Psoas muscle (tissue), 8 donors: ENCODE results near the gene ZNF101. TPM values are rescaled to one million over a fixed set of nuclear protein-coding genes. Genes with fewer than 3 reads are reported as not detected.

Experiments
- ATAC-seq, 4 donors: fragments of 200-7000 bp; cut with Tn5 transposase; one replicate each; pipeline ENCODE4 v1.9.1; 2020; ENCODE audit warnings: moderate library complexity in 3 of 4, mild to moderate bottlenecking in 2 of 4
- DNase-seq, 2 donors: peaks; one replicate each; pipeline ENCODE4 v3.0.0-alpha.2; 2020
- H3K27ac ChIP-seq: fragments of 200-600 bp; one replicate; pipeline ENCODE4 v1.8.0; 2022
- H3K27me3 ChIP-seq, 3 donors: fragments of 200-600 bp in 1 of 3; one replicate each; pipeline versions ENCODE4 v1.6.1 to v1.8.0; 2013 to 2022; ENCODE audit warnings: low read length in 2 of 3, mild to moderate bottlenecking in 2 of 3, moderate library complexity in 1 of 3; ENCODE audit not compliant: insufficient read depth in 3 of 3
- H3K36me3 ChIP-seq, 2 donors: fragments of 200-600 bp in 1 of 2; one replicate each; pipeline versions ENCODE4 v1.6.1 to v1.8.0; 2013 to 2022; ENCODE audit warnings: low read depth in 1 of 2, mild to moderate bottlenecking in 1 of 2, moderate library complexity in 1 of 2; ENCODE audit not compliant: insufficient read depth in 1 of 2
- H3K4me1 ChIP-seq: fragments of 200-600 bp; one replicate; pipeline ENCODE4 v1.8.0; 2022
- H3K4me3 ChIP-seq: fragments of 200-600 bp; one replicate; pipeline ENCODE4 v1.8.0; 2022; ENCODE audit warnings: mild to moderate bottlenecking
- H3K9me3 ChIP-seq: fragments of 200-600 bp; one replicate; pipeline ENCODE4 v1.8.0; 2022
- WGBS, 3 donors: extraction: QIAGEN DNeasy Blood & Tissue Kit; methylation state at CpG; one replicate each; pipeline versions ENCODE4 v1.1.6 to v1.1.7; 2013; 5-methylcytosine and 5-hydroxymethylcytosine counted together
- intact Hi-C, 2 donors: fragments of 100-400 bp; cut with DNase I; formaldehyde crosslinking; loops; one replicate each; pipeline versions ENCODE4 v1.11.0 to v1.14.2; 2022
- polyA plus RNA-seq, 3 donors: library from polyadenylated mRNA; stranded (reverse); fragments of 200-250 nt; gene quantifications; one replicate each; pipeline ENCODE4 v1.2.3, GENCODE V29; 2013
- total RNA-seq, 4 donors: library from RNA; stranded (reverse); fragmentation: NEBNext Ultra II Directional in 2 of 4; extraction: Animal tissue kit (Norgen Biotek cat#: 25700) in 2 of 4; gene quantifications; one replicate each; pipeline versions ENCODE4 v1.2.1 to v1.2.4, GENCODE V29; 2021 to 2023
- TF ChIP-seq, protein P1 (sequence below): fragments of 200-600 bp; IDR thresholded peaks from one replicate; pipeline ENCODE4 v1.8.0; 2022; ENCODE audit warnings: antibody characterized with exemption
- donor health status: healthy with polysubstance abuse.
- donor health status: DM: no; HTN: no; CAD: no; lungs with moderate emphysema.
- donor health status: Bipolar disorder and iron deficiency.
- donor health status: healthy.
- donor health status: DM: yes; HTN: yes; CAD: no.
- donor health status: DM: no; HTN: no; CAD: no.
- donor health status: DM: no; HTN: no; CAD: no.
- donor health status: DM: yes; HTN: yes; CAD: no.

The ZNF101 gene
- total and polyA plus RNA-seq, 7 donors: 1.5 to 3.8 (median 2.1) TPM

DNA sequence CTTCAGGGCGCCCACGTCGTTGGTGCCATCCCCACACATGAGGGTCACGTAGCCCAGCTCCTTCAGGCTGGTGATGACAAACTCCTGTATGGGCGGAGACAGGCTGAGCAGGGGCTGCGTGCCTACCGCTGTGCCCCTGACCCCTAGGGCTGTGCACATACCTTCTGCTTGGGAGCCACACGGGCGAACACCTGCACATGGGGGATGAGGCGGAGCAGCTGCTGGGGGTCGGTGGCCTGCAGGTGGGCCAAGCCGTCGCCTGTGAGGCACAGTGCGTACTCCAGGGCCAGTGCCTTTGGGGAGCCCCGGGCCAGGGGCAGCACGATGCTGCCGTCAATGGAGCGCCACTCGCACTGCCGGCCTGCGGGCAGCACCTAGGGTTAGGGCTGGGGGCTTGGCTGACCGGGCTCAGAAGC, 19.1 kb upstream of the ZNF101 start:
- no peaks in the 10 kb centered on the region for H3K27me3 ChIP-seq
- H3K36me3 ChIP-seq: peaks cover 14 to 100% of the 10 kb centered on the region in 2 donors
- no peak overlapping the region for H3K4me3 ChIP-seq
- intact Hi-C loops: loop anchor here in 1 of 2 donors (5.0 kb wide), 1 partner anchor 117 kb away; no protein-coding TSS in a partner anchor
- no peak for DNase-seq
- 93 to 96% (median 94%) methylated on average over 21 to 22 of the region's 22 CpGs for WGBS, 3 donors
- ATAC-seq: no peak
- no peaks in the 10 kb centered on the region for H3K4me1 ChIP-seq
- TF ChIP-seq, protein P1, sequence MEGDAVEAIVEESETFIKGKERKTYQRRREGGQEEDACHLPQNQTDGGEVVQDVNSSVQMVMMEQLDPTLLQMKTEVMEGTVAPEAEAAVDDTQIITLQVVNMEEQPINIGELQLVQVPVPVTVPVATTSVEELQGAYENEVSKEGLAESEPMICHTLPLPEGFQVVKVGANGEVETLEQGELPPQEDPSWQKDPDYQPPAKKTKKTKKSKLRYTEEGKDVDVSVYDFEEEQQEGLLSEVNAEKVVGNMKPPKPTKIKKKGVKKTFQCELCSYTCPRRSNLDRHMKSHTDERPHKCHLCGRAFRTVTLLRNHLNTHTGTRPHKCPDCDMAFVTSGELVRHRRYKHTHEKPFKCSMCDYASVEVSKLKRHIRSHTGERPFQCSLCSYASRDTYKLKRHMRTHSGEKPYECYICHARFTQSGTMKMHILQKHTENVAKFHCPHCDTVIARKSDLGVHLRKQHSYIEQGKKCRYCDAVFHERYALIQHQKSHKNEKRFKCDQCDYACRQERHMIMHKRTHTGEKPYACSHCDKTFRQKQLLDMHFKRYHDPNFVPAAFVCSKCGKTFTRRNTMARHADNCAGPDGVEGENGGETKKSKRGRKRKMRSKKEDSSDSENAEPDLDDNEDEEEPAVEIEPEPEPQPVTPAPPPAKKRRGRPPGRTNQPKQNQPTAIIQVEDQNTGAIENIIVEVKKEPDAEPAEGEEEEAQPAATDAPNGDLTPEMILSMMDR: no peak
- no peak overlapping the region for H3K27ac ChIP-seq
- H3K9me3 ChIP-seq: no peaks in the 10 kb centered on the region

DNA sequence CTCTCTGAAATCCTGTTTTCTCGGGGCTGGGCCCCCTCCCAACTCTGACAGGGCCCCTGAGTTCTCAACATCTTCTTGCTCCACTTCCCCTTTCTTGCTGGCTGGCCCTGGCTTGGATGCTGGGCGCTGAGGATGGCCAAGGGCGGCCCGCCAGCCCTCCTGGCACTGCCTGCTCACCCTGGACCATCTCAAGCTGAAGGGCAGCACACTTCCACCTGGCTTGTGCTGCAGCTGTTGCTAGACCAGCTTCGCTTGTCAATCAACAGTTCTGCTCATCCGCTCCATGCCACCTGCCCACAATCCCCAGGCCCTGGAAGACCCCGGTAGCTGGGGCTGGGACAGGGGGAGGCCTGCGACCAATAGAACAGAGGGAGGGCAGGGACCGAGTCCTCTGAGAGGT, 18.3 kb upstream of the ZNF101 start:
- no peaks in the 10 kb centered on the region for H3K27me3 ChIP-seq
- H3K27ac ChIP-seq: peak overlapping the region; percentile 36
- DNase-seq: no peak
- H3K4me3 ChIP-seq: no peak overlapping the region
- no peaks in the 10 kb centered on the region for H3K4me1 ChIP-seq
- H3K36me3 ChIP-seq: peaks cover 20 to 100% of the 10 kb centered on the region in 2 donors
- 37 to 54% (median 38%) methylated on average over 9 of the region's 9 CpGs for WGBS, 3 donors
- TF ChIP-seq, protein P1: no peak
- ATAC-seq: peak in 3 of 4 donors; percentile 59 to 79 (median 65)
- intact Hi-C loops: no loop called here
- H3K9me3 ChIP-seq: no peaks in the 10 kb centered on the region

DNA sequence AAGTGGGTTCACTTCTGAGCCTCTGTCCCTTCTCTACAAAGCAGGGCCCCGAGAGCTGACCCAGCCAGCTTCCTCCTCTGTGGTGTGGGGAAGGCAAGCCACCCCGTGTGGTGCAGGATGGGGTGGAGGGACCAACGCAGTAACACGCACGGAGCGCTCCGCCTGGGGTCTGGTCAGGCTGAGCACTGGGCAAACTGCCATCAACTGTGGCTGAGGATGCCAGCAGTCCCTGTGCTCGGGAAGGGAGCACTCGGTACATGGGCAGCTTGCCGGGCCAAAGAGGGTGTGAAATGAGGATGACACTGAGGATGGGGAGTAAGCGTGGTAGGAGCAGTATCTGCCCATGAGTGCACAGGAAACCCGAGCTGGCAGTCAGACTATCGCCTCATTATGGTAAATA, 17.6 kb upstream of the ZNF101 start:
- no peaks in the 10 kb centered on the region for H3K9me3 ChIP-seq
- ATAC-seq: peak in 2 of 4 donors; percentile 19 to 23
- TF ChIP-seq, protein P1: no peak
- WGBS, 3 donors: 39 to 45% (median 41%) methylated on average over 13 of the region's 13 CpGs
- H3K27me3 ChIP-seq: no peaks in the 10 kb centered on the region
- intact Hi-C loops: no loop called here
- peaks cover 17 to 100% of the 10 kb centered on the region in 2 donors for H3K36me3 ChIP-seq
- no peak overlapping the region for H3K4me3 ChIP-seq
- no peak overlapping the region for H3K27ac ChIP-seq
- DNase-seq: no peak
- H3K4me1 ChIP-seq: no peaks in the 10 kb centered on the region

DNA sequence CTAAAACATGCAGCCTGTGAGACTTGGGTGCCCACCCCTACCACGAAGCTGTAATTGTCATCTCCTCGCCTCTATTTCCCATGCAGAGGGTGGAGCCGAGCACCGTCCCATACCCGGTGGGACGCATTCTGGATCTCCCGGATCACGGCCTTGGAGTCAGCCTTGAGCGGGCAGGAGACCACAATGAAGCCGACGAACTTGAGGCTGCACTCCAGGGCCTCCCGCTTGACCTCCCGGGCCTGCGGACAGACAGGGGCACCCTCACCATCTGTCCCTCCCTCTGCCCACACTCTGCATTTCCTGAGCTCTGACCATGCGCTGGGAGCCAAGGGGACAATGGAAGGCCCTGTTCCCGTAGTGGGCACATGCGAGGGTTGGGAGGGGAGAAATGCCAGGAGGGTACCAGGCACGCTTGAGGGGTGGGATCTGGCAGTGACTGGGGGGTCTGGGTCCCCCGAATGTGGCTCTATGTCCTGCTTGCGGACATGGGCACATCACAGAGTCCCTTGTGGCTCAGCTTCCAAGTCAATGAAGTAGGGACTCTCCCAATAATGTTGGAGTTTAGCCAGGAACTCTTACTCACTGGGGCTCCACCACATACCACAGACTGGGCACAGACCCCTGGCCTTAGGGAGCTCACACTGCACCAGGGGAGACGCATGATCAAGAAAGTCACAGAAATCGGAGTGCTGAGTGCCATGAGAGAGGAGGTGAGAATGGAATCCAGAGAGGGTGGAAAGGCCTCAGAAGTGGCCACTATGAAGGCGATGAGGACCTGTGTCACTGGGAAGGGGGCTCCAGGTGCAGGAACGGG, 15.9 kb upstream of the ZNF101 start:
- no peak overlapping the region for H3K27ac ChIP-seq
- WGBS, 3 donors: 90 to 92% (median 92%) methylated on average over 24 of the region's 24 CpGs
- ATAC-seq (no peak), DNase-seq (no peak)
- no peaks in the 10 kb centered on the region for H3K4me1 ChIP-seq
- H3K4me3 ChIP-seq: no peak overlapping the region
- no peaks in the 10 kb centered on the region for H3K9me3 ChIP-seq
- intact Hi-C loops: no loop called here
- H3K27me3 ChIP-seq: no peaks in the 10 kb centered on the region
- H3K36me3 ChIP-seq: peaks cover 19 to 100% of the 10 kb centered on the region in 2 donors
- TF ChIP-seq, protein P1: no peak
